K562 (cell line): ENCODE data around the gene CIAO3. TPM values are rescaled to one million over a fixed set of nuclear protein-coding genes. Genes with fewer than 3 reads are reported as not detected.

Experiments
- ATAC-seq: fragments of 200-7000 bp; cut with Tn5 transposase; 3 replicates; pipeline ENCODE4 v1.9.1; 2020; ENCODE audit warnings: moderate library complexity
- BruUV-seq: library from RNA; stranded (reverse); fragments of 400-500 nt; replicated peaks from 2 replicates; lab custom pipeline; 2021; lab: Mats Ljungman, UMichigan
- CTCF ChIA-PET: fragments of 300-600 bp; formaldehyde crosslinking; extraction: SDS; loops from one replicate; lab custom pipeline; 2021; ENCODE audit warnings: low intra/inter-chr PET ratio; lab: Yijun Ruan, JAX
- POLR2A ChIA-PET: fragments of 300-600, 350-650 bp; sonication (Branson Sonifier 250); formaldehyde crosslinking; extraction: SDS; loops from one replicate; lab custom pipeline; 2021; ENCODE audit warnings: antibody characterized with exemption, inconsistent platforms; lab: Yijun Ruan, JAX
- DNase-seq, 4 experiments: peaks; one replicate each; pipeline versions ENCODE4 v3.0.0 to v3.0.0-alpha.2; 2011 to 2018; ENCODE audit warnings: low spot score in 3 of 4, mixed read lengths in 3 of 4; ENCODE audit errors: extremely low read depth in 1 of 4
- FAIRE-seq: peaks from 2 replicates; lab custom pipeline; 2011; peaks lifted over from hg19 to GRCh38; lab: Jason Lieb, UNC
- H2AFZ ChIP-seq: 2 replicates; pipeline ENCODE4 v1.6.0; 2011; ENCODE audit warnings: low read depth, low read length, control low read depth, inconsistent platforms
- H3K27ac ChIP-seq: fragments of 200-600 bp; 3 replicates; pipeline ENCODE4 v1.8.0; 2011; ENCODE audit warnings: low read depth, mild to moderate bottlenecking, control low read depth, inconsistent platforms, low read length, moderate library complexity, mixed read lengths; ENCODE audit errors: extremely low read depth
- H3K27me3 ChIP-seq, 2 experiments: fragments of 300-600 bp in 1 of 2; 2 replicates in 1 of 2; 3 replicates in 1 of 2; pipeline versions ENCODE4 v1.6.0 to v1.8.0; 2011; ENCODE audit warnings: inconsistent platforms in 2 of 2, low read length in 2 of 2, mild to moderate bottlenecking in 1 of 2, mixed read lengths in 1 of 2, moderate library complexity in 1 of 2; ENCODE audit not compliant: control insufficient read depth in 2 of 2, insufficient read depth in 2 of 2
- H3K36me3 ChIP-seq: fragments of 300-600 bp; 3 replicates; pipeline ENCODE4 v1.8.0; 2011; ENCODE audit warnings: mild to moderate bottlenecking, low read length, inconsistent platforms; ENCODE audit not compliant: control insufficient read depth, insufficient read depth
- H3K4me1 ChIP-seq, 2 experiments: fragments of 200-600 bp in 1 of 2; replicated peaks in 1 of 2; 2 replicates in 1 of 2; 3 replicates in 1 of 2; pipeline versions ENCODE4 v1.5.1 to v1.8.0; 2011; ENCODE audit warnings: inconsistent platforms in 2 of 2, low read length in 2 of 2, mild to moderate bottlenecking in 1 of 2, mixed read lengths in 1 of 2, moderate library complexity in 1 of 2; ENCODE audit not compliant: control insufficient read depth in 2 of 2, insufficient read depth in 2 of 2
- H3K4me2 ChIP-seq: 2 replicates; pipeline ENCODE4 v1.6.1; 2011; ENCODE audit warnings: low read length, control low read depth, inconsistent platforms, mixed read lengths; ENCODE audit not compliant: insufficient read depth
- H3K4me3 ChIP-seq: fragments of 200-600 bp; sonication (generic), shearing (Covaris generic); 2 replicates; pipeline ENCODE4 v1.5.1; 2016; ENCODE audit warnings: control low read depth, inconsistent platforms
- H3K79me2 ChIP-seq: fragments of 200-600 bp; 3 replicates; pipeline ENCODE4 v1.8.0; 2011; ENCODE audit warnings: low read length, inconsistent platforms; ENCODE audit not compliant: control insufficient read depth, insufficient read depth
- H3K9ac ChIP-seq, 2 experiments: 2 replicates each; pipeline versions ENCODE4 v1.6.0 to v1.6.1; 2011; ENCODE audit warnings: low read depth in 2 of 2, low read length in 2 of 2, control low read depth in 1 of 2, inconsistent platforms in 1 of 2, mild to moderate bottlenecking in 1 of 2, mixed read lengths in 1 of 2; ENCODE audit not compliant: insufficient read depth in 1 of 2
- H3K9me1 ChIP-seq: one replicate; pipeline ENCODE4 v1.6.0; 2011; ENCODE audit warnings: inconsistent platforms, mild to moderate bottlenecking, low read length, moderate library complexity; ENCODE audit not compliant: control insufficient read depth, insufficient read depth
- H3K9me3 ChIP-seq: replicated peaks from 2 replicates; pipeline ENCODE4 v1.5.1; 2011; ENCODE audit warnings: low read depth, low read length, inconsistent platforms; ENCODE audit not compliant: control insufficient read depth, insufficient read depth
- H4K20me1 ChIP-seq: replicated peaks from 2 replicates; pipeline ENCODE4 v1.6.1; 2011; ENCODE audit warnings: low read length, inconsistent platforms, mixed read lengths; ENCODE audit not compliant: control insufficient read depth, insufficient read depth
- MBD2 ChIP-seq: sonication (generic); IDR thresholded peaks from 2 replicates; pipeline ENCODE4 v1.6.1; 2016; ENCODE audit warnings: low read depth, borderline replicate concordance
- NEUROD1 ChIP-seq: fragments of 150-350 bp; IDR thresholded peaks from 2 replicates; pipeline ENCODE4 v1.6.1; 2014; ENCODE audit warnings: borderline replicate concordance, low read length, low read depth; ENCODE audit not compliant: partially characterized antibody
- POLR2G ChIP-seq: fragments of 200-400 bp; formaldehyde crosslinking; IDR thresholded peaks from 2 replicates; pipeline ENCODE4 v1.6.1; 2017; ENCODE audit warnings: low read depth, mild to moderate bottlenecking, antibody characterized with exemption, low read length, moderate library complexity
- ZNF134 ChIP-seq: fragments of 250-450 bp; sonication (Bioruptor Pico); conservative IDR thresholded peaks from 2 replicates; pipeline ENCODE4 v1.4.0; 2020
- ZNF282 ChIP-seq: sonication (generic); formaldehyde crosslinking; IDR thresholded peaks from 2 replicates; pipeline ENCODE4 v1.8.1; 2023; ENCODE audit warnings: missing genetic modification reagents
- WGBS: fragments of 100-300 bp; shearing (Covaris generic); methylation state at CpG from one replicate; pipeline ENCODE4 v1.1.6; 2016; ENCODE audit warnings: low coverage, mixed read lengths; ENCODE audit not compliant: insufficient coverage; ENCODE audit errors: missing lambda C conversion rate; 5-methylcytosine and 5-hydroxymethylcytosine counted together
- in situ Hi-C: fragments of 300-500 bp; cut with MboI; formaldehyde crosslinking; loops from 4 replicates; pipeline ENCODE4 v1.15.0; 2018; ENCODE audit warnings: inconsistent platforms, mixed read lengths
- intact Hi-C: fragments of 100-400 bp; cut with micrococcal nuclease; formaldehyde crosslinking; loops from 2 replicates; pipeline ENCODE4 v1.14.2; 2022
- polyA plus RNA-seq, 8 experiments: library from polyadenylated mRNA; depleted of rRNA in 4 of 8; stranded (reverse) in 5 of 8; unstranded in 3 of 8; fragments of >200 nt; fragmentation: Nextera tagmentation in 2 of 8; fragmentation: Illumina TruSeq in 1 of 8; extraction: Ambion mirVana in 2 of 8; extraction: Trizol in 1 of 8; gene quantifications; 2 replicates each; pipeline versions ENCODE4 v1.2.1 to v1.2.3, GENCODE V29; 2011 to 2014; ENCODE audit warnings: inconsistent platforms in 1 of 8, missing spikeins in 1 of 8
- total RNA-seq, 7 experiments: library from RNA; depleted of rRNA in 6 of 7; stranded (reverse); fragments of >200 nt in 6 of 7; fragmentation: Illumina TruSeq in 2 of 7; extraction: Trizol in 2 of 7; gene quantifications; 2 replicates each; pipeline versions ENCODE4 v1.2.1 to v1.2.3, GENCODE V29; 2011 to 2021; ENCODE audit warnings: low replicate concordance in 1 of 7
- TF ChIP-seq, protein P1 (sequence below): fragments of 250-450 bp; sonication (Bioruptor Pico); IDR thresholded peaks from 2 replicates; pipeline ENCODE4 v1.4.0; 2020; ENCODE audit warnings: mild to moderate bottlenecking, moderate library complexity, borderline replicate concordance
- TF ChIP-seq, protein P2 (sequence below): sonication (generic); formaldehyde crosslinking; IDR thresholded peaks from 2 replicates; pipeline ENCODE4 v1.8.1; 2023; ENCODE audit warnings: mild to moderate bottlenecking, missing genetic modification reagents
- TF ChIP-seq, protein P3 (sequence below): fragments of 450-650 bp; formaldehyde crosslinking; conservative IDR thresholded peaks from 2 replicates; pipeline ENCODE4 v1.4.0; 2022; ENCODE audit warnings: mild to moderate bottlenecking, missing genetic modification characterization

The CIAO3 gene
- total and polyA plus RNA-seq, 9 of the 15 experiments (the other 6 are each of a cell fraction or from before 2014, with no cell fraction given), result 2.2 to 35.6 (median 18.7) TPM

DNA sequence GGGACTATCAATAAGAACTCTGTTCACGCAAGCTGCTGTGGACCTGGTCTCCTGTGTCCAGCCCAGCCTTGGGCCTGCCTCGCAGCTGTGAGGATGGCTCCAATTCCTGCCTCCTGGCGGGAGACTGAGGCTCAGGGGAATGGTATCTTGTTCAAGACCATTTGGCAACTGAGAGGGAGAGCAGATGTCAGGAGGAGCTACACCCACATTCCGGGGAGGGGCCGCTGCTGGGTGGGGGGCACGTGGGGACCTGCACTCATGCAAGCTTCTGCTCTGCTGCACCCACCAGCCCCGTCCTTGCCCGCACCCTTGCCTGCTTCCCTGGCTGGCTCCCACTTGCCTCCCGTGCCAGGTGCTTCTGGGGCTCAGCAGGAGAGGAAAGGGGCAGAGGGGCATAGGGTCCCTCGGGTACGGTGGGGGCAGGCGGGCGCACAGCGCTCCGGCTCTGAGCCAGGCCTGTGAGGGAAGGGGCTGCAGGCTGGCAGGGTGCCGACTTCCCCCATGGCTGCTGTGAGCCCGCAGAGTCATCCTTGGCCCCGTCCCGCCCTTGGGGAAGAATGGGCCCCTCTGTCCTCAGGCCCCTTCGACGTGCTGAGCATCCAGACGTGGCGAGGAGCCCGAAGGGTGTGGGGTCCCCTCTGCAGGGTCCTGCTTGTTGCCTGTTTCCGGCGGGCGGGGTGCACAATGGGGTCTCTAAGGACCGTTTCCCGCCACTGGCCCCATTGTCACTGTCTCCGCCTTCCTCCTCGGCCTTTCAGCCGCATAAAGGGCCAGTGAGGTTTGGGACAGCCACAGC lies 23.1 kb downstream of the CIAO3 start:
- H2AFZ ChIP-seq, result no peak overlapping the region
- CTCF ChIA-PET, result no interaction called here
- POLR2A ChIA-PET, result interaction anchor here (0.9 to 1.0 kb wide), 2 partner anchors 22 to 27 kb away, joined by 3 to 4 read pairs; partner anchors contain the start of gene WDR24
- no peaks in the 10 kb centered on the region for H3K27me3 ChIP-seq
- FAIRE-seq (no peak), ATAC-seq (no peak), DNase-seq (no peak)
- H4K20me1 ChIP-seq, result no peaks in the 10 kb centered on the region; the same call in 1 of the 2 replicates
- H3K9me1 ChIP-seq, result peaks cover 3% of the 10 kb centered on the region
- WGBS, result 86% methylated on average over 22 of the region's 32 CpGs
- no peaks in the 10 kb centered on the region for H3K9me3 ChIP-seq
- peaks cover 46% of the 10 kb centered on the region for H3K79me2 ChIP-seq
- no peak overlapping the region for H3K27ac ChIP-seq
- in situ Hi-C loops (loop anchor here (10.0 kb wide), 1 partner anchor 337 kb away; no protein-coding TSS in a partner anchor), intact Hi-C loops (no loop called here)
- peak overlapping the region in 1 of 2 experiments; percentile 40; a peak in 2 of 4 replicates for H3K9ac ChIP-seq
- no peak overlapping the region for H3K4me3 ChIP-seq
- H3K4me1 ChIP-seq, result peaks cover 16 to 91% of the 10 kb centered on the region in 2 experiments; a peak in 4 of 5 replicates
- no peak overlapping the region for H3K4me2 ChIP-seq
- BruUV-seq, result no TSS peak
- no peak for TF ChIP-seq ZNF282
- TF ChIP-seq, protein P1, sequence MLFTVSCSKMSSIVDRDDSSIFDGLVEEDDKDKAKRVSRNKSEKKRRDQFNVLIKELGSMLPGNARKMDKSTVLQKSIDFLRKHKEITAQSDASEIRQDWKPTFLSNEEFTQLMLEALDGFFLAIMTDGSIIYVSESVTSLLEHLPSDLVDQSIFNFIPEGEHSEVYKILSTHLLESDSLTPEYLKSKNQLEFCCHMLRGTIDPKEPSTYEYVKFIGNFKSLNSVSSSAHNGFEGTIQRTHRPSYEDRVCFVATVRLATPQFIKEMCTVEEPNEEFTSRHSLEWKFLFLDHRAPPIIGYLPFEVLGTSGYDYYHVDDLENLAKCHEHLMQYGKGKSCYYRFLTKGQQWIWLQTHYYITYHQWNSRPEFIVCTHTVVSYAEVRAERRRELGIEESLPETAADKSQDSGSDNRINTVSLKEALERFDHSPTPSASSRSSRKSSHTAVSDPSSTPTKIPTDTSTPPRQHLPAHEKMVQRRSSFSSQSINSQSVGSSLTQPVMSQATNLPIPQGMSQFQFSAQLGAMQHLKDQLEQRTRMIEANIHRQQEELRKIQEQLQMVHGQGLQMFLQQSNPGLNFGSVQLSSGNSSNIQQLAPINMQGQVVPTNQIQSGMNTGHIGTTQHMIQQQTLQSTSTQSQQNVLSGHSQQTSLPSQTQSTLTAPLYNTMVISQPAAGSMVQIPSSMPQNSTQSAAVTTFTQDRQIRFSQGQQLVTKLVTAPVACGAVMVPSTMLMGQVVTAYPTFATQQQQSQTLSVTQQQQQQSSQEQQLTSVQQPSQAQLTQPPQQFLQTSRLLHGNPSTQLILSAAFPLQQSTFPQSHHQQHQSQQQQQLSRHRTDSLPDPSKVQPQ (CRISPR knock-in tag), result no peak
- TF ChIP-seq NEUROD1, result no peak
- TF ChIP-seq, protein P2, sequence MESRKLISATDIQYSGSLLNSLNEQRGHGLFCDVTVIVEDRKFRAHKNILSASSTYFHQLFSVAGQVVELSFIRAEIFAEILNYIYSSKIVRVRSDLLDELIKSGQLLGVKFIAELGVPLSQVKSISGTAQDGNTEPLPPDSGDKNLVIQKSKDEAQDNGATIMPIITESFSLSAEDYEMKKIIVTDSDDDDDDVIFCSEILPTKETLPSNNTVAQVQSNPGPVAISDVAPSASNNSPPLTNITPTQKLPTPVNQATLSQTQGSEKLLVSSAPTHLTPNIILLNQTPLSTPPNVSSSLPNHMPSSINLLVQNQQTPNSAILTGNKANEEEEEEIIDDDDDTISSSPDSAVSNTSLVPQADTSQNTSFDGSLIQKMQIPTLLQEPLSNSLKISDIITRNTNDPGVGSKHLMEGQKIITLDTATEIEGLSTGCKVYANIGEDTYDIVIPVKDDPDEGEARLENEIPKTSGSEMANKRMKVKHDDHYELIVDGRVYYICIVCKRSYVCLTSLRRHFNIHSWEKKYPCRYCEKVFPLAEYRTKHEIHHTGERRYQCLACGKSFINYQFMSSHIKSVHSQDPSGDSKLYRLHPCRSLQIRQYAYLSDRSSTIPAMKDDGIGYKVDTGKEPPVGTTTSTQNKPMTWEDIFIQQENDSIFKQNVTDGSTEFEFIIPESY, result peak; percentile 47; the same call in 1 of the 2 replicates
- TF ChIP-seq POLR2G, result peak; percentile 65
- no peak for TF ChIP-seq MBD2
- no peak for TF ChIP-seq ZNF134 (CRISPR knock-in tag)
- TF ChIP-seq, protein P3, sequence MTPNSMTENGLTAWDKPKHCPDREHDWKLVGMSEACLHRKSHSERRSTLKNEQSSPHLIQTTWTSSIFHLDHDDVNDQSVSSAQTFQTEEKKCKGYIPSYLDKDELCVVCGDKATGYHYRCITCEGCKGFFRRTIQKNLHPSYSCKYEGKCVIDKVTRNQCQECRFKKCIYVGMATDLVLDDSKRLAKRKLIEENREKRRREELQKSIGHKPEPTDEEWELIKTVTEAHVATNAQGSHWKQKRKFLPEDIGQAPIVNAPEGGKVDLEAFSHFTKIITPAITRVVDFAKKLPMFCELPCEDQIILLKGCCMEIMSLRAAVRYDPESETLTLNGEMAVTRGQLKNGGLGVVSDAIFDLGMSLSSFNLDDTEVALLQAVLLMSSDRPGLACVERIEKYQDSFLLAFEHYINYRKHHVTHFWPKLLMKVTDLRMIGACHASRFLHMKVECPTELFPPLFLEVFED (CRISPR knock-in tag), result no peak
- H3K36me3 ChIP-seq, result peaks cover 20% of the 10 kb centered on the region; the same call in 2 of the 3 replicates
